IPS DF 19.7 (cell line): ENCODE data around the gene SRGAP2B.
"Not testable (repeated sequence)": the region's sequence is repeated elsewhere in the genome, so short reads cannot be mapped to it uniquely, and the experiment has no call there.

Experiments used
- DNase-seq: peaks from one replicate; pipeline ENCODE4 v3.0.0-alpha.2; 2013; ENCODE audit warnings: low read depth, low spot score

SRGAP2B gene

DNA sequence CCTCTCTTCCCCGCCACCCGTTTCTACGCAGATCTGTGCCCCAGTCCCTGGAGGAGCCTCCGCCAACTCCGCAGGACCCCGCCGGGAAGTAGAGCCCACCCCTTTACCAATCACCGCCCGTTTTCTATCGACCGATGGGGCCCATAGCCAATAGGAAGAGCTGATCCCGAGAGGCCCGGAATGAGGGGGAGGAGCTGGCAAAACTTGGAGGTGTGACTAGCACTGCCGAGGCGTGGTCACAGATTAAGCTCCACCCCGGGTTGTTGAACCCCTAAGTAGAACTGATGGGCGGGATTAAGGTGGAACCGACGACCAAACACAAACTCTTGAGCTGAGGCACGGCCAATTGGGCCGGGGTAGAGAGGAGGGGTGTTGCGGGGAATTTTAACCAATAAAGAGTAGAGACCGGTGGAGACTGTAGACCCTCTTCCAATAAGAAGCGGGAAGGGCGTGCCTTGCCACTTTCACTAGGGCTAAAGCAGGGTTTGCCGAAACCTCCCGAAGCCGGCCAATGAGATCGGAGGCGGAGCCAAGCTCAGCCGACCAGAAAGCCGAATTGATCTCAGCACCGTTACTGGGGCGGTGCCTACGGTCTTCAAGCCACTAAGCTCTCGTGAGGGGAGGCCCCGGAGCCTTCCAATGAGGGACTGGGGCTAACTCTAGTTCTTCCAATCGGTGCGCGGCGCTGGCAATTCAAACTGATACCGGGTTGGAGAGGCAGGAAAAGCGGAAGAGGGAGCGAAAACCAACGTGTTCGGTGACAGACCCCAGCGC, at the start of gene SRGAP2B, which contains the start of gene FAM72D:
SRGAP2B (minus strand) TSS at position 45 of the 774 bp plus-strand sequence. CDS start 2,427 bp downstream, outside the sequence.
FAM72D (plus strand) TSS at position 691 of the 774 bp plus-strand sequence. CDS start 874 bp downstream, outside the sequence.
- not testable (repeated sequence) for DNase-seq

DNA sequence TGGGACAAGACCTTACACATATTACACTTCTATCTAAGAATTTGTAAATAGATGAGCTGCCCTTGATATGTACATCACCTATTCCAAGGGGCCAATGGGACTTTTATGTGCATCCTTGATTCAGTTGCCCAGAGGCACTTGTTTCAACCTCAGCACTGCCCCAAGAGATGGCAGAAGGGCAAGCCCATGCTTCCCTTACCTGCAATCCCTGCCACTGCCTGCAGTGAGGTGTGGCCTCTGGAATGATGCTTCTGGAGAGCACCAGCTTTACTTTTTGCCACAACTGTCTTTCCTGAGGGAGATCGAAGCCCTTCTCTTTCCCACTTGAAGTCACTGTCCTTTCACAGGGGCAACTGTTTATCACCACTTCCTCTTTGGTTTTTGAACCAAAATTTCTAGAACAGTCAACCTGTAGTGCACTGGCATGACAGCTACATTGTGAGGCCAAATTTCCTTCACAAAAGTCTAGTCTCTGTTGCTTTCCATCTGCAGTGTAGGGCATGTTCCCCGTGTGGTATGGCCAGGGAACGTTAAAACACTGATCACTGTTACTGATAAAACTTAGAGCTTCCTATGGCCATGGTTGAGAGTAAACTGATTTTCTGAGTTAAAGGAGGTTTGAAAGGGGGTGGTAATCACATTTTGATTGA, 49.3 kb upstream of the SRGAP2B start:
- not testable (repeated sequence) for DNase-seq

DNA sequence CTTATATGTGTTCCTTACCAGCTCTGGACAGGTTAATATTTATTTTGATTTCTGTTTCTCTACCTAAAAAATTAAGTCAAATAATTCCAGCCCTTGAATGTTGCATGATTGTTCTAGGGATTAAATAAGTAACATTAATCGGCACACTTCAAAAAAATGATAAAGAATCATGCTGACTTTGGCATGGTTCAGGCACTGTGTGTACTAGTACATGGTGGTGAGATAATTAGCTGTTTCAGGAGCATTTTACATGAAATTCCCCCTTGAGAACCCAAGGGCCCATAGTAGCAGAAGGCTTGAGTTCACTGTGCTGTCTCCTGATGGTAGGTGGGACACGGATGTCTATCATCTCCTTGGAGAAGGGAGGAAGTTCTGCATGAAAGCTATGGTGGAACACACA, 45.4 kb upstream of the SRGAP2B start:
- DNase-seq, result not testable (repeated sequence)

DNA sequence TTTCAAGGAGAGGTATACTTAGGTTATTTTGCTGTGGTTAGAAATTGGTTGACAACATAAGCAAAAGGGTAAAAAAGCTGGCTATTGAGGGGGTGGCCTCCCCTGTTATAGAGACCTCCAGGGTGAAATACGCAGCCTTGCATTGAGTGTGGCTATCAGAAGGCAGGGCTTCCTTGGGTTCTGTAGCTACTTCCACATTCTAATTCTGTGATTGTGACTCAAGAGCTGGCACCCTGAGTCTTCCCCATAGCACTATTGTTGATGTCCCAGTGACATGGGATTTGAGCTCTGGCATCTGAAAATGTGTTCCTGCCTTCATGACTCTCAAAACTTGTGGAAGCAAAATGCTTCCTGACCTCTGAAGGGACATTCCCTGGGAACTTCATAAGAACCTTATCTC, 39.3 kb upstream of the SRGAP2B start:
- DNase-seq, result not testable (repeated sequence)

DNA sequence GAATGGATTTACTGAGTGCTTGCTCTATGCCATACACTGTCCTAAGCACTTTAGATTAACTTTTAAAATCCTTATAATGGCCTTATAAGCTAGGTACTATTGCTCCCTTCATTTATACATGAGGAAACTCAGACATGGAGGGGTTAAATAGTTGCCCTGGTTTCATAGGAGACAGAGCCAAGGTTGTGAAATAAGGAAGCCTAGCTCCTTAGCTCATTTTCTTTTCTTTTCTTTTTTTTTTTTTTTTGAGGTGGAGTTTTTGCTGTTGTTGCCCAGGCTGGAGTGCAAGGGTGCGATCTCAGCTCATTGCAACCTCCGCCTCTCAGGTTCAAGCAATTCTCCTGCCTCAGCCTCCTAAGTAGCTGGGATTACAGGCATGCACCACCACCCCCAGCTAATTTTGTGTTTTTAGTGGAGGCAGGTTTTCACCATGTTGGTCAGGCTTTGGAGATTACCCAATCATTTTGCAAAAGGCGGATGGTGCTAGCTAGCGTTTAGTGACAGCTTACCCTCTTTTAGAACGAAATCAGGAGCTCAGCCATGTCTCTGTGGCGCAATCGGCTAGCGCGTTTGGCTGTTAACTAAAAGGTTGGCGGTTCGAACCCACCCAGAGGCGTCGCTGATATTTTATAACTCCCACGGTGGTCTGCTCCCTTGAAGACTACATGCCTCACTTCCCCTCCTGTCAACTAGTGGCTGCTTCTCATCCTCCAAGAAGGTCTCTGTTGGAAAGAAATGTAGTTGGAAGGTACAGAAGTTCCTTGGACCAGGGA, 33.8 kb upstream of the SRGAP2B start:
- DNase-seq, result peak; percentile 9

DNA sequence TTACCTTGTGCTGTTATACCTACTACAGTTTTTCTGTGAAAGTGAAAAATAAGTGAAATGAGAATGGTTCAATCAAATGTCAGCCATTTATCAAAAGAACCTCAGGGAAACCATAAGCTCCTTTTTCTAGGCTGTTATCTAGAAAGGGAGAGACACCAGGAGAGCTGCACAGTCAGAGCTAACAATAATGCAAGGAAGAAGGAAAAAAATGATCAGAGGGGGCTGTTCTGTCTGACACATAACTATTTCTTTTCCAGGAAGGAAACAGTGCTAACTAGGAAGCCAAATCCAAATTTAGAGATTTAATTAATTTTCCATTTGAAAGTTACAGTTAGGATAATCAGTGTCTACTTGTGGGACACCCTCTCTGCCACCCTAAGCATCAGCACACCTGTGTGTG, 32.0 kb upstream of the SRGAP2B start:
- DNase-seq, result not testable (repeated sequence)

DNA sequence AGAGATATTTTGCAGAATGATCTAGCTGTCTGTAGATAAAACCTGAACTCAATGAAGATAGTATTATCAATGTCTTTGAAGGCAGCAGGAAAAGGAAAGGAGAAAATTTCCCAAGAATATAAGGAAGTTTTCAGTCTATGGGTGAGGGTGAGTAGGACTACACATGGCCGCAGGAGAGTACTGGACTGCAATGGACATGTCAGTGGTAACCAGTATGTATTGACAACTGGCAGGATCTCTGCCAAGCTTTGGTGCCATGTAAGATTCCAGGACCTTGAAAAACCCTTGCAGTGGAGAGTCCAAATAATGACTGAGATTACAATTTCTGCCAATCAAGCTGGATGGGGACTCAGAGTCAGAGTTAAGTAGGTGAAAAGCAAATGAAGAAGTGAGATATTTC, 30.0 kb upstream of the SRGAP2B start:
- DNase-seq, result not testable (repeated sequence)

DNA sequence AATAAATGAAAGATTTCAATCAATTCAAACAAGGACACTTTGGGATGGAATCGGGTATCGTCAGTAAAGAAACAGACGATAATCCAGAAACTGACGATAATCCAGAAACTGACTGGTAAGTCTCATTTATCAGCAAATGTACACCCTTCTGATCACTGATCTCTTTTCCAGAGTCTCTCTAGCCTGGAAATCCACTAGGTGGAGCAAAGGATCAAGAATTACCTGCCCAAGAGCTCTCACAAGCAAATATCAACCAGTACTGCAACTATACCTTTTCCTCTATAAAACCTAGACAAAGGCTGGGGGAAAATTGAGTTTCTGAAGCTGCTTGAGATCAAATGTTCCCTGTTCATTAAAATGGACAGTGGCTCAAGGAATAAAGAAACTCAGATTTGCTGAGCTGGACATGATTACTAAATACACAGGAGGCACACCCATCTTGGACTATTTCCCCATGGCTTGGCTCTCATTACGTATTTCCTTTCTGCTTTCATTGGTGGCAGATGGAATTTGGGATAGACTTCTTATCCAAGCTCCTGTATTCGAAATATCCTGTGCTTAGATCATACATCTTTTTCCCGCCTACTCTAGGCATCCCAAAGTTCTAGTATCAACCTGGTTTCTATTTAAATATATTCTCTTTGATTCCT, 29.0 kb upstream of the SRGAP2B start:
- DNase-seq, result not testable (repeated sequence)

DNA sequence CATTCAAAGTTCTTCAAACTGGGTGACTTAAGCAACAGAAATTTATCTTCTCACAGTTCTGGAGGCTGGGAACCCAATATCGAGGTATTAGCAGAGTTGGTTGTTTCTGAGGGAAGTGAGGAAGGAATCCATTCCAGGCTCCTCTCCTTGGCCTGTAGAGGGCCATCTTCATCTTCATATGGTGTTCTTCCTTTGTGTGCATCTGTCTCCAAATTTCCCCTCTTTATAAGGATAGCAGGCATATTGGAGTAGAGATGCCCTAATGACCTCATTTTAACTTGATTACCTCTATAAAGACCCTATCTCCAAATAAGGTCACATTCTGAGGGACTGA, 27.9 kb upstream of the SRGAP2B start:
- DNase-seq, result not testable (repeated sequence)

DNA sequence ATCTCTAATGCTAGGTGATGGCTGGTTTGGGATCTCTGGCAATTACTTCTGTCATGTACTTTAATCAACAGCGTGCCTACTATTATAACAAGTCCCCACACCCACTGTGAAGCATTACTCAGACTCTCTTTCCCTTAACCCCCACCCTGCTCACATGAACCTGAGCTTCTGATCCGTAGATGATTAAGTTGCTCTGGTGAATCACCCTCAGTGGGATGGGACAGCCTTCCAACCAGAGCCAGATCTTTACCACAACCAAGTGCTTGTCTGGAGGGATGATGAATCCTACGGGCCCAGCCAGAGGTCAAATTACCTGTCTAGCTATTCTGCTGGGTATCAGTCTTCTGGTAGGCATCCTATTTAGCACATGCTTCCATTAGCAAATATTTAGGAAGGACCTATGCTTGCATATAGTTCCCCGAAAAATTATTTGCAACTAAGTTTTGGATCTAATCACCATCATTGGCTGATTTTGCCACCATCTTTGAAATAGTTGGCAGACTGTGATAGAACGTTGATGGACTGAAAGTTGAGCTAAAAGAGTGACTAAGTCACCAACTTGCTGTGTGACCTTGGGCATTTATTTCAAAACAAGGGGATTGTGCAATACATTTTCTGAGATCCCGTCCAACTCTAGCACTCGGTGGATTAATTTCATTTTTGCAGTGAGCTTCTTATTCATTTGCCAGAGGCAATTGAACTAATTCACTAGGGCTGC, 27.4 kb upstream of the SRGAP2B start:
- DNase-seq, result not testable (repeated sequence)

DNA sequence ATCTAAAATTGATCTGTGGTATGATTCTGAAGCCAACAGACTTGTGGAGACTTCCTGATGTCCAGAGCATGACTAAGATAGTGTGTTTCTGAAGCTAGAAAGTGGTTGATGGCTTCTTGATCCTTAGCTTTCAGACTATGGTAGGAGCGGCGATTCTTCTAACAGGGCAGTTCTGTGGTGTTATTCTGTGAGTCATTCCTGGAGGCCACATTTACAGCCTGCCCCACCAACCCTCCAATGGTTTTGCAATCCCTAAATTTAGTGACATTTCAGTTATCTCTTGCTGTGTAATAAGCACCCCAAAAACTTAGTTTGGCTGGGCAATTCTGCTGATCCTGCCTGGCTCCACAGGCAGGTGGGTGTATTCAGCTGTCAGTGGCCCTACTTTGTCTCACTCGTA, 24.7 kb upstream of the SRGAP2B start:
- DNase-seq, result not testable (repeated sequence)

DNA sequence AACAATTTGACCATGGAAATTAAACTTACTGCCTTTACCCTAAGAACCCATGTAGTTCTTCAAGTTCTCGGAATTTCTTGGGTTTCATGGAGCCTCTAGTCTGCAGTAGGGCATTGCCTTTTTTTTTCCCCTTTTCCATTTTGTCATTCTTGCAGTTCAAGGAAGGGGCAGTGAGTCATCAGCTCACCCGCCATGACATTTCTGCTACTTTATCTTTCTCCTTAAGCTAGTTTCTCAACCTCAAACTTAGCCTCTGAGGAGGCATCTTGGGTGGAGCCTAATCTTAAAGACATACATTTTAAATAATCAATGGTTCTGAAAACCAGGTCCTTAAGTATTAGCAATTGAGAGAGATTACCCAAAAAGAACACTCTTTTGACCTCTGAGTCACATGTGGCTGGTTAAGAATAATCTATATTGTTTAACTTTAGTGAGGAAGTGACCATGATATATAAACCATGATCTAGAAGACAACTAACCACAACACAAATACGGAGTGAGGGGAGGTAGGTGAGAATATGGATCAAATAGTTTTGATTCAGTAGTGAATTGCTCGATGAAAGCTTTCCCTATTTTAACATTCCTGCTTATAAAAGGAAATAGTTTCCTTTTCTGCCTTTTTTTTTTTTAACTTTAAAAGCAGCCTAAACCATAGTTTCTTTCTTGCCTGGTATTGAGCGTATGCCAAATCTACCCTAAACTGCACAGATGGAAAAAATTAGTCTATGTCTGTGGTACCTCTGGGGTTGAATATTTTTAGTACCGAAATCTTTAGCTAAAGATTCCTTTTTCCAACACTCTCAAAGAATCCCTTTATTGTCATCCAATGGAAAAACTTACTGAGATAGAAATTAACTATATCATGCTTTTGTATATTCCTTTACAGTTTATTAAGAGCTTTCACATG, 20.7 kb upstream of the SRGAP2B start:
- DNase-seq, result not testable (repeated sequence)

DNA sequence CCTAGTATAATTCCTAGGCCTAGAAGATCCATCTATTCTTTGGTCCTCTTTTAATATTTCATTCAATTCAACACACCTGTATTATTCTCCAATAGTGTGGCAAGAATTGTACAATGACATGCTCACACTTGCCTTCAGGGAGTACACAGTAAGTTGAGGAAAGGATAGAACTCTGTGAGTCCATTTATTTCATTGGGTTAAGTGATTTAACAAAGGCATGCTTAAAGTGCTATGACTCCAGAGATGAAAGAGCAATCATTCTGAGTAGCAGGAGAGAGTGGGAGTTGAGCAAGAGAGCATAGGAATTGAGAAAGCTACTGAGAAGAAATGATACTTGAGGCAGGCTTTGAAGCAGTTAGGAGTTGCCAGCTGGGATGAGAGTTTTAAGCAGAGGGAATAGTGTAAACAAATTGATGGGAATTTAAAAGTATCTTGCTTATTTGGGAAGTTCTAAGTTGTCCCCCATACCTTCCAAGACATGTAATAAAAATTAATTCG, 19.5 kb upstream of the SRGAP2B start:
- not testable (repeated sequence) for DNase-seq

DNA sequence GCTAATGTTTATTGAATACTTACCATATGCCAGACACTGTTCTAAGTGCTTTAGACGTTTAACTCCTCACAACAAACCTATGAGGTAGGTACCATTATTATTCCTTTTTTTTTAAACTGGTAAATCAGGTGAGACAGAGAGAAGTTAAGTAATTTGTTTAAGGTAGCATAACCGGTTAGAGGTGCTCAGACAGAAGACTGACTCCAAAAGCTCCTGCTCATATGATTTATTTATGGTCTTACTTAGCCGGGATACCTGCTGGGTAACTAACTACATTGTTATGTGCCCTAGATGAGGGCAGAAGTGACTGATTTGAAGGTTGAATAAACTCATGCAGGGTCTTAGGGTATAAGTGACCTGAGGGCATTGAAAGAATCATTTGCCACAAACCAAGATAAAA, 17.6 kb upstream of the SRGAP2B start:
- not testable (repeated sequence) for DNase-seq

DNA sequence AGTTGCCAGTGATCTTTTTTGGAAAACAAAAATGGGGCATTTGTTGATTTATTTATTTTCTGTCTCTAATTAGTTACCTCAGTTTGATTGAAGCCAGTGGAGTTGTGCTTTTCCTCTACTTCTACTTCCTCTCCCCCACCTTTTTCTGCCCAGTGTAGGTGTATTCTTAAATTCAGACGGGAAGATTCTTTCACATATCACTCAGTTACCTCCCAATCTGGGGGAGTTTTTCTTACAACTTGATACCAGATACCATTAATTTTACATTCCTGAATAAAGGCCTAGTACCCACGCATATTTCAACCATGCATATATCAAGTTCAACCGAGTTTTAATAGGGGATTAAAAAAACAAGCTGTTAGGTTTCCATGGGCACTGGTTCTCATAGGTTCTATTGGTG, 16.5 kb upstream of the SRGAP2B start:
- not testable (repeated sequence) for DNase-seq

DNA sequence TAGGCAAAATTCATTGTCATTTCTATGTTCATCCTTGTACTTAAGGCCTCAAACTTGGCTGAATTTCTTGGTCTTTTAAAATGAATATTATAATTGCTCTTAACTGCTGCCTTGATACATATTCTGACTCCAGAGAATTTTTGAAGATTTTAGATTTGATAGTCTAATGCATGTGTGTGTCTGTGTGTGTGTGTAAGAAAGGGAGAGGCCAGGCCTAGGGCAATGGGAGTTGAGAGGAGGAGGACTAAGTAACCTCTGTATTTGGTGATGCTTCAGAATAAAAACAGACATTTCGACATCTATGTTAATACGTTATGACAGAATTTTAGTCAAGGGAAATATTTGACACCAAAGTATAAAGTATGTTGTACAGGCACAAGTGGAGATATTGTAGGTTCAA, 8.2 kb upstream of the SRGAP2B start:
- DNase-seq, result not testable (repeated sequence)

DNA sequence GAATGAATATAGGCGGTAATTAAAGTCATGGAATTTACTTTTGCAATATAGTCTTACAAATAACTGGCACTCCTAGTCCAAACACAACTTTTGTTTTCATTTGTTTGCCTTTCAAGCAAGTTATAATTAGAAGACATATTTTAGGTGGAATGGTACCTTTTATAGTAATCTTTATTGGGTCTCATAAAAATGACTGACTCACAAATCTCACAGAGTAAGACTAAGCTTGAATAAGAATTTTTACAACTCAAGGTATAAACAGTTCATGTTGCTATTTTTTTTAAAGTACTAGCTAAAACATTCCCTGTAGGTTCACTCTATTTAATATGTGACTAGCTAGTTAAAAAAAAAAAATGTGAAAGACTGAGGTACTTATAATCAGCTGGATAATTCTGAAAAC, 6.6 kb upstream of the SRGAP2B start:
- not testable (repeated sequence) for DNase-seq

DNA sequence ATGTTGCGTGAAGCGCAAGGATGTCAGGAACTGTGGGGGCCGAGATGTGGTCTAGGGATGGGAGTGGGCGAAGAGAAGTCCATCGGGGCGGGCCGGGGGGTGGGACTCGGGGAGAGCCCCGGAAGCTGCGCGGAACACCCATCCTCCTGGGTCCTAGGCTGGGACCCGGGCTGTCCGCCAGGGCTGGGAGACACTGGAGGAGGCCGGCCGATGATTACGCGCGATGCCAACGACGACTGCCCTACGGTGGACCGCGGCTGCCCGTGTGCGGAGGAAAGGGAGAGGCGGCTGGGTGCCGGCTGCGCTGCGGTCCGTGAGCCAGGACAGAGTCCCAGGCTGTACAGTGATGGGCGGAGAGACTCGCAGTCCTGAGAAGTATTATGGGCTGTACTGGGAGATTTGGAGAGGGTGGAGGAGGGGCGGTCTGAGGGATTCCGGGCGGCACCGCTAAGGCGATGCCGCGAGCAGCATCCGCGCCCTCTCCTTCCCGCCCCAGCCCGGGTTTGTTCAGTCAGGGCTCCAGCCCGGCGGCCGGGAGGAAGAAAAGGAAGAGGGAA, 395 bp downstream of the SRGAP2B start:
- DNase-seq, result not testable (repeated sequence)

DNA sequence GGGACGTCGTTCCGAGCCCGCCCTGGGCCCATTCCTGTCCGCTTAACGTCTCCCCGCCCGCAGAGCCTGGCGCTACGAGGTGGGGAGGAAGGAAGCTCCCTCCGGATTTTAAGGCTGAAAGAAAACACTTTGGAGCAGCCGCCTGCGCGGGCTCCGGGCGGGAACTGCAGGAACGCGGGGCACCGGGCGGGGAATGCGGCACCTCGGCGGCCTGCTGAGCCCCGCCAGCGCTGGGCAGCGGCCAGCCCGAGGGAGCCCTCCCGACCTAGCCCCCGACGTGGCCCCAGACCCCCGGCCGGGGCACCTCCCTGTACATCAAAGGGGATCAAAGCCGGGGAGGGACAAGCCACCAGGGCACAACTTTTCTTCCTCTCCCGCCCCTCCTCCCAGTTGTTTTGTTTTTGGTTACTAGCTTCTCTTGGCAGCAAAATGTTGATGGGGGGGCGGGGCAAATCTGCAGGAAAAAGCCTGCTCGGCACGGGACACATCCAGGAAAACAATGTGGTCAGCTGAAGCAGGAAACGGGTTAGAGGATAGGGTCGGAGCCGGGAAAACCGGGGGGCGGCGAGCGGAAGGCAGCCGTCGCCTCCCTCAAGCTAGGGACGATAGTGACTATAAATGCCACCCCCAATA, 1.5 kb downstream of the SRGAP2B start:
- not testable (repeated sequence) for DNase-seq
